GM12878 (cell line): ENCODE measurements around the gene AVEN. TPM values are rescaled to one million over a fixed set of nuclear protein-coding genes. Genes with fewer than 3 reads are reported as not detected.

Experiments
- ATAC-seq: fragments of 200-7000 bp; cut with Tn5 transposase; 3 replicates; pipeline ENCODE4 v1.9.1; 2020; ENCODE audit warnings: mild to moderate bottlenecking, moderate library complexity
- BruUV-seq: library from RNA; stranded (reverse); fragments of 400-500 nt; replicated peaks from 2 replicates; lab custom pipeline; 2021; lab: Mats Ljungman, UMichigan
- CTCF ChIA-PET: fragments of 300-600 bp; sonication (Branson Sonifier 250); formaldehyde crosslinking; extraction: SDS; loops from one replicate; lab custom pipeline; 2021; ENCODE audit warnings: inconsistent platforms; lab: Yijun Ruan, JAX
- POLR2A ChIA-PET: fragments of 350-600 bp; formaldehyde crosslinking; extraction: SDS; loops from one replicate; lab custom pipeline; 2021; ENCODE audit warnings: inconsistent platforms; lab: Charles Lee
- RAD21 ChIA-PET: fragments of 300-600 bp; sonication (Branson Sonifier 250); formaldehyde crosslinking; loops from one replicate; lab custom pipeline; 2023; ENCODE audit warnings: antibody characterized with exemption; ENCODE audit not compliant: unreplicated experiment; lab: Charles Lee
- SMC1A ChIA-PET: fragments of 300-600 bp; sonication (Branson Sonifier 250); formaldehyde crosslinking; loops from one replicate; lab custom pipeline; 2023; ENCODE audit not compliant: unreplicated experiment, uncharacterized antibody; lab: Charles Lee
- DNase-seq: peaks from one replicate; pipeline ENCODE4 v3.0.0-alpha.2; 2011; ENCODE audit warnings: low read depth, low spot score
- FAIRE-seq: peaks from 3 replicates; lab custom pipeline; 2011; peaks lifted over from hg19 to GRCh38; lab: Jason Lieb, UNC
- H2AFZ ChIP-seq: 2 replicates; pipeline ENCODE4 v1.6.0; 2011; ENCODE audit warnings: low read depth, low read length, control low read depth; ENCODE audit not compliant: control insufficient read depth
- H3K27ac ChIP-seq: 2 replicates; pipeline ENCODE4 v1.5.1; 2011; ENCODE audit warnings: control low read depth; ENCODE audit not compliant: control insufficient read depth, insufficient read depth
- H3K27me3 ChIP-seq, 2 experiments: replicated peaks in 1 of 2; 2 replicates each; pipeline versions ENCODE4 v1.6.0 to v1.6.1; 2011; ENCODE audit warnings: low read length in 1 of 2; ENCODE audit not compliant: control insufficient read depth in 2 of 2, insufficient read depth in 2 of 2
- H3K36me3 ChIP-seq, 2 experiments: 2 replicates each; pipeline ENCODE4 v1.5.1; 2011; ENCODE audit warnings: low read length in 1 of 2; ENCODE audit not compliant: control insufficient read depth in 2 of 2, insufficient read depth in 2 of 2
- H3K4me1 ChIP-seq: 2 replicates; pipeline ENCODE4 v1.6.1; 2011; ENCODE audit warnings: mild to moderate bottlenecking, low read length, moderate library complexity, mixed read lengths; ENCODE audit not compliant: control insufficient read depth, insufficient read depth
- H3K4me2 ChIP-seq: 2 replicates; pipeline ENCODE4 v1.6.0; 2011; ENCODE audit warnings: control low read depth; ENCODE audit not compliant: control insufficient read depth, insufficient read depth
- H3K4me3 ChIP-seq: fragments of 200-600 bp; sonication (generic); 2 replicates; pipeline ENCODE4 v1.5.1; 2016
- H3K79me2 ChIP-seq: 2 replicates; pipeline ENCODE4 v1.6.0; 2011; ENCODE audit warnings: low read length; ENCODE audit not compliant: control insufficient read depth, insufficient read depth
- H3K9ac ChIP-seq: 2 replicates; pipeline ENCODE4 v1.8.0; 2011; ENCODE audit warnings: low read length, control low read depth, mixed read lengths; ENCODE audit not compliant: control insufficient read depth, insufficient read depth
- H3K9me3 ChIP-seq: replicated peaks from 3 replicates; pipeline ENCODE4 v1.5.1; 2011; ENCODE audit warnings: mild to moderate bottlenecking, low read length; ENCODE audit not compliant: control insufficient read depth, insufficient read depth
- H4K20me1 ChIP-seq: 2 replicates; pipeline ENCODE4 v1.6.0; 2011; ENCODE audit not compliant: control insufficient read depth, insufficient read depth
- BRCA1 ChIP-seq: IDR thresholded peaks from 2 replicates; pipeline ENCODE4 v1.6.1; 2011; ENCODE audit warnings: low read depth, low read length, improper control_type of control experiment
- CBX3 ChIP-seq: fragments of 200-600 bp; sonication (generic); IDR thresholded peaks from 2 replicates; pipeline ENCODE4 v1.6.1; 2016; ENCODE audit warnings: low read depth, borderline replicate concordance
- HDAC6 ChIP-seq: fragments of 200-600 bp; sonication (generic); IDR thresholded peaks from one replicate; pipeline ENCODE4 v1.8.0; 2017; ENCODE audit warnings: antibody characterized with exemption; ENCODE audit not compliant: unreplicated experiment
- HDGF ChIP-seq: fragments of 450-650 bp; IDR thresholded peaks from 2 replicates; pipeline ENCODE4 v1.6.1; 2016; ENCODE audit warnings: antibody characterized with exemption
- IKZF1 ChIP-seq: fragments of 450-650 bp; conservative IDR thresholded peaks from 2 replicates; pipeline ENCODE4 v1.6.1; 2017; ENCODE audit warnings: antibody characterized with exemption, mild to moderate bottlenecking
- MTA3 ChIP-seq: IDR thresholded peaks from 2 replicates; pipeline ENCODE4 v1.6.1; 2012; ENCODE audit warnings: low read length, inconsistent platforms, borderline replicate concordance
- NFYA ChIP-seq: IDR thresholded peaks from 2 replicates; pipeline ENCODE4 v1.6.1; 2011; ENCODE audit warnings: low read depth, mild to moderate bottlenecking, low read length, improper control_type of control experiment, borderline replicate concordance
- POLR2A ChIP-seq: IDR thresholded peaks from 2 replicates; pipeline ENCODE4 v1.6.1; 2011; ENCODE audit warnings: low read depth, mild to moderate bottlenecking, low read length
- RUNX3 ChIP-seq: IDR thresholded peaks from 2 replicates; pipeline ENCODE4 v1.6.1; 2012; ENCODE audit warnings: low read length, inconsistent platforms
- SMAD1 ChIP-seq: fragments of 450-650 bp; IDR thresholded peaks from 2 replicates; pipeline ENCODE4 v1.6.1; 2018; ENCODE audit warnings: mild to moderate bottlenecking, low read depth; ENCODE audit not compliant: partially characterized antibody
- TAF1 ChIP-seq: IDR thresholded peaks from 2 replicates; pipeline ENCODE4 v1.6.1; 2011; ENCODE audit warnings: mild to moderate bottlenecking, low read depth, low read length, borderline replicate concordance
- ZNF207 ChIP-seq: fragments of 450-650 bp; IDR thresholded peaks from 2 replicates; pipeline ENCODE4 v1.6.1; 2014; ENCODE audit warnings: antibody characterized with exemption, mild to moderate bottlenecking, borderline replicate concordance
- ZNF622 ChIP-seq: fragments of 450-650 bp; IDR thresholded peaks from 2 replicates; pipeline ENCODE4 v1.6.1; 2017; ENCODE audit warnings: mild to moderate bottlenecking, inconsistent platforms
- WGBS: methylation state at CpG from one replicate; pipeline ENCODE4 v1.1.6; 2016; ENCODE audit warnings: low lambda C conversion rate; ENCODE audit not compliant: insufficient replicate concordance, insufficient coverage; ENCODE audit errors: missing lambda C conversion rate; 5-methylcytosine and 5-hydroxymethylcytosine counted together
- in situ Hi-C: fragments of 300-500 bp; cut with MboI; formaldehyde crosslinking; loops from 9 replicates; pipeline ENCODE4 v1.14.3; 2018; ENCODE audit warnings: mixed read lengths
- intact Hi-C: fragments of 100-400 bp; cut with micrococcal nuclease; formaldehyde crosslinking; loops from one replicate; pipeline ENCODE4 v1.14.2; 2022; ENCODE audit not compliant: unreplicated experiment
- polyA plus RNA-seq, 11 experiments: library from polyadenylated mRNA; depleted of rRNA in 4 of 11; unstranded in 6 of 11; stranded (reverse) in 5 of 11; fragments of >200 nt; fragmentation: Nextera tagmentation in 4 of 11; fragmentation: Illumina TruSeq in 1 of 11; extraction: Ambion mirVana in 4 of 11; extraction: Trizol in 1 of 11; gene quantifications; 1 replicate in 1 of 11; 2 replicates in 10 of 11; pipeline versions ENCODE4 v1.2.1 to v1.2.3, GENCODE V29; 2011 to 2016; ENCODE audit warnings: inconsistent platforms in 2 of 11, missing spikeins in 2 of 11, low read depth in 1 of 11
- total RNA-seq, 4 experiments: library from RNA; depleted of rRNA in 3 of 4; stranded (reverse); fragments of >200 nt in 3 of 4; fragmentation: Illumina TruSeq in 1 of 4; extraction: Trizol in 1 of 4; gene quantifications; 2 replicates each; pipeline versions ENCODE4 v1.2.1 to v1.2.3, GENCODE V29; 2013 to 2021
- TF ChIP-seq, protein P1 (sequence below): IDR thresholded peaks from 2 replicates; pipeline ENCODE4 v1.6.1; 2012; ENCODE audit warnings: improper control_type of control experiment, low read depth, low read length; ENCODE audit not compliant: insufficient replicate concordance
- TF ChIP-seq, protein P2 (sequence below): IDR thresholded peaks from 2 replicates; pipeline ENCODE4 v1.6.1; 2011; ENCODE audit warnings: borderline replicate concordance, low read depth, mild to moderate bottlenecking, moderate library complexity, low read length; ENCODE audit not compliant: insufficient read depth, poor library complexity, severe bottlenecking
- TF ChIP-seq, protein P3 (sequence below): IDR thresholded peaks from 2 replicates; pipeline ENCODE4 v1.6.1; 2012; ENCODE audit warnings: low read depth, low read length, improper control_type of control experiment

Gene AVEN
- total and polyA plus RNA-seq, 10 of the 15 experiments (the other 5 are each of a cell fraction or from before 2014, with no cell fraction given): 1.4 to 15.1 (median 10.5) TPM

DNA sequence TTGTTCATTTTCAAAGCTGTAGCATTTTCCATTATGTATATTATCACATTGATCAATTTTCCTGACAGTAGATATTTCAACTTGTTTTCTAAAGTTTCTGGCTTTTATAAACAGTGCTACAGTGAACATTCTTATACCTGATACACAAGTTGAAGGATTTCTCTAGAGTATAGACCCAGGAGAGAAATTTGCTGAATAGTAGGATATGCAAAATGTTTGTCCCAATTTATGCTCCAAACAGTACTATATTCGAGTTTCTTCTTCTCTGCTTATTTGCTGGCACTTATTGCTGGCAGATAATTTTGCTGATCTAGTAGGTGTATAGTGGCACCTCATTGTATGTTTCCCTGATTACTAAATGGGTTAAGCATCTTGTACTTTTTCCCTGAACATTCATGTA is 187.9 kb downstream of the AVEN start:
- no TSS peak for BruUV-seq
- WGBS: 0% methylated on average over 1 of the region's 1 CpG
- intact Hi-C loops: no loop called here
- Histone ChIP-seq H3K27ac (no peak overlapping the region), H3K79me2 (no peaks in the 10 kb centered on the region), H3K9ac (no peak overlapping the region), H3K27me3 (no peaks in the 10 kb centered on the region), H4K20me1 (no peaks in the 10 kb centered on the region), H2AFZ (no peak overlapping the region), H3K36me3 (no peaks in the 10 kb centered on the region), H3K9me3 (no peaks in the 10 kb centered on the region), H3K4me2 (no peak overlapping the region), H3K4me3 (no peak overlapping the region), H3K4me1 (no peaks in the 10 kb centered on the region)
- ChIA-PET SMC1A (no interaction called here), CTCF (interaction anchor here (1.1 kb wide), 1 partner anchor 49 kb away, joined by 4 read pairs; no protein-coding TSS in a partner anchor), POLR2A (no interaction called here), RAD21 (no interaction called here)
- no peak for DNase-seq
- in situ Hi-C loops: no loop called here
- FAIRE-seq: no peak
- no peak for ATAC-seq
- TF ChIP-seq HDAC6 (no peak), SMAD1 (no peak), CBX3 (no peak), TAF1 (no peak), RUNX3 (no peak), POLR2A (no peak), IKZF1 (no peak), ZNF622 (no peak), ZNF207 (no peak), MTA3 (no peak), NFYA (no peak), HDGF (no peak), BRCA1 (no peak)
- TF ChIP-seq, protein P1, sequence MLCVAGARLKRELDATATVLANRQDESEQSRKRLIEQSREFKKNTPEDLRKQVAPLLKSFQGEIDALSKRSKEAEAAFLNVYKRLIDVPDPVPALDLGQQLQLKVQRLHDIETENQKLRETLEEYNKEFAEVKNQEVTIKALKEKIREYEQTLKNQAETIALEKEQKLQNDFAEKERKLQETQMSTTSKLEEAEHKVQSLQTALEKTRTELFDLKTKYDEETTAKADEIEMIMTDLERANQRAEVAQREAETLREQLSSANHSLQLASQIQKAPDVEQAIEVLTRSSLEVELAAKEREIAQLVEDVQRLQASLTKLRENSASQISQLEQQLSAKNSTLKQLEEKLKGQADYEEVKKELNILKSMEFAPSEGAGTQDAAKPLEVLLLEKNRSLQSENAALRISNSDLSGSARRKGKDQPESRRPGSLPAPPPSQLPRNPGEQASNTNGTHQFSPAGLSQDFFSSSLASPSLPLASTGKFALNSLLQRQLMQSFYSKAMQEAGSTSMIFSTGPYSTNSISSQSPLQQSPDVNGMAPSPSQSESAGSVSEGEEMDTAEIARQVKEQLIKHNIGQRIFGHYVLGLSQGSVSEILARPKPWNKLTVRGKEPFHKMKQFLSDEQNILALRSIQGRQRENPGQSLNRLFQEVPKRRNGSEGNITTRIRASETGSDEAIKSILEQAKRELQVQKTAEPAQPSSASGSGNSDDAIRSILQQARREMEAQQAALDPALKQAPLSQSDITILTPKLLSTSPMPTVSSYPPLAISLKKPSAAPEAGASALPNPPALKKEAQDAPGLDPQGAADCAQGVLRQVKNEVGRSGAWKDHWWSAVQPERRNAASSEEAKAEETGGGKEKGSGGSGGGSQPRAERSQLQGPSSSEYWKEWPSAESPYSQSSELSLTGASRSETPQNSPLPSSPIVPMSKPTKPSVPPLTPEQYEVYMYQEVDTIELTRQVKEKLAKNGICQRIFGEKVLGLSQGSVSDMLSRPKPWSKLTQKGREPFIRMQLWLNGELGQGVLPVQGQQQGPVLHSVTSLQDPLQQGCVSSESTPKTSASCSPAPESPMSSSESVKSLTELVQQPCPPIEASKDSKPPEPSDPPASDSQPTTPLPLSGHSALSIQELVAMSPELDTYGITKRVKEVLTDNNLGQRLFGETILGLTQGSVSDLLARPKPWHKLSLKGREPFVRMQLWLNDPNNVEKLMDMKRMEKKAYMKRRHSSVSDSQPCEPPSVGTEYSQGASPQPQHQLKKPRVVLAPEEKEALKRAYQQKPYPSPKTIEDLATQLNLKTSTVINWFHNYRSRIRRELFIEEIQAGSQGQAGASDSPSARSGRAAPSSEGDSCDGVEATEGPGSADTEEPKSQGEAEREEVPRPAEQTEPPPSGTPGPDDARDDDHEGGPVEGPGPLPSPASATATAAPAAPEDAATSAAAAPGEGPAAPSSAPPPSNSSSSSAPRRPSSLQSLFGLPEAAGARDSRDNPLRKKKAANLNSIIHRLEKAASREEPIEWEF: no peak
- TF ChIP-seq, protein P2, sequence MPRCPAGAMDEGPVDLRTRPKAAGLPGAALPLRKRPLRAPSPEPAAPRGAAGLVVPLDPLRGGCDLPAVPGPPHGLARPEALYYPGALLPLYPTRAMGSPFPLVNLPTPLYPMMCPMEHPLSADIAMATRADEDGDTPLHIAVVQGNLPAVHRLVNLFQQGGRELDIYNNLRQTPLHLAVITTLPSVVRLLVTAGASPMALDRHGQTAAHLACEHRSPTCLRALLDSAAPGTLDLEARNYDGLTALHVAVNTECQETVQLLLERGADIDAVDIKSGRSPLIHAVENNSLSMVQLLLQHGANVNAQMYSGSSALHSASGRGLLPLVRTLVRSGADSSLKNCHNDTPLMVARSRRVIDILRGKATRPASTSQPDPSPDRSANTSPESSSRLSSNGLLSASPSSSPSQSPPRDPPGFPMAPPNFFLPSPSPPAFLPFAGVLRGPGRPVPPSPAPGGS: no peak
- TF ChIP-seq, protein P3, sequence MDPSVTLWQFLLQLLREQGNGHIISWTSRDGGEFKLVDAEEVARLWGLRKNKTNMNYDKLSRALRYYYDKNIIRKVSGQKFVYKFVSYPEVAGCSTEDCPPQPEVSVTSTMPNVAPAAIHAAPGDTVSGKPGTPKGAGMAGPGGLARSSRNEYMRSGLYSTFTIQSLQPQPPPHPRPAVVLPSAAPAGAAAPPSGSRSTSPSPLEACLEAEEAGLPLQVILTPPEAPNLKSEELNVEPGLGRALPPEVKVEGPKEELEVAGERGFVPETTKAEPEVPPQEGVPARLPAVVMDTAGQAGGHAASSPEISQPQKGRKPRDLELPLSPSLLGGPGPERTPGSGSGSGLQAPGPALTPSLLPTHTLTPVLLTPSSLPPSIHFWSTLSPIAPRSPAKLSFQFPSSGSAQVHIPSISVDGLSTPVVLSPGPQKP: no peak
